Fibroblast of villous mesenchyme (primary cell): ENCODE data around the gene DUSP21. TPM values are rescaled to one million over a fixed set of nuclear protein-coding genes. Genes with fewer than 3 reads are reported as not detected.

Experiments used
- DNase-seq: peaks from one replicate; pipeline ENCODE4 v3.0.0-alpha.2; 2010; ENCODE audit warnings: low read depth
- H3K4me3 ChIP-seq: 2 replicates; pipeline ENCODE4 v1.5.1; 2011; ENCODE audit warnings: low read depth, mild to moderate bottlenecking, low read length
- CTCF ChIP-seq: IDR thresholded peaks from 2 replicates; pipeline ENCODE4 v1.5.1; 2012; ENCODE audit warnings: low read depth, mild to moderate bottlenecking, low read length; ENCODE audit not compliant: insufficient read depth
- total RNA-seq: library from RNA; depleted of rRNA; stranded (reverse); fragments of >200 nt; gene quantifications from 2 replicates; pipeline ENCODE4 v1.2.3, GENCODE V29; 2012

Gene DUSP21
- total RNA-seq, 1 donor, result not detected

GRCh38 chrX:44891642-44892041, 47.8 kb downstream of the DUSP21 start:
- no peak overlapping the region for H3K4me3 ChIP-seq
- DNase-seq, result no peak
- no peak for TF ChIP-seq CTCF

Other genes with a start within 250 kb of the DUSP21 start
- gene KDM6A, start 29.2 kb downstream of the DUSP21 start, total RNA-seq, result 24.2 and 27.6 TPM in 2 replicates